ACC112 (cell line): Measurements from ENCODE around the gene JDP2.

Experiments
- H2AFZ ChIP-seq: fragments of 200-600 bp; sonication (generic); one replicate; pipeline ENCODE4 v1.6.0; 2017; ENCODE audit warnings: antibody characterized with exemption, low read length; ENCODE audit not compliant: unreplicated experiment
- H3K27ac ChIP-seq: fragments of 200-600 bp; sonication (generic); 2 replicates; pipeline ENCODE4 v1.5.1; 2014; ENCODE audit warnings: low read depth, mild to moderate bottlenecking, antibody characterized with exemption, low read length, moderate library complexity
- H3K27me3 ChIP-seq: fragments of 200-600 bp; sonication (generic); 2 replicates; pipeline ENCODE4 v1.6.1; 2014; ENCODE audit warnings: mild to moderate bottlenecking, antibody characterized with exemption, low read length, moderate library complexity, mixed read lengths; ENCODE audit not compliant: insufficient read depth
- H3K36me3 ChIP-seq: fragments of 200-600 bp; sonication (generic); 2 replicates; pipeline ENCODE4 v1.6.1; 2016; ENCODE audit warnings: mild to moderate bottlenecking, antibody characterized with exemption, low read length, moderate library complexity, mixed read lengths; ENCODE audit not compliant: insufficient read depth
- H3K4me1 ChIP-seq: fragments of 200-600 bp; sonication (generic); one replicate; pipeline ENCODE4 v1.6.1; 2016; ENCODE audit warnings: low read length, mixed read lengths; ENCODE audit not compliant: insufficient read depth, unreplicated experiment, control insufficient read depth
- H3K4me3 ChIP-seq: fragments of 200-600 bp; sonication (generic); 2 replicates; pipeline ENCODE4 v1.5.1; 2014; ENCODE audit warnings: mild to moderate bottlenecking, low read depth, low read length
- H3K79me2 ChIP-seq: fragments of 200-600 bp; sonication (generic); one replicate; pipeline ENCODE4 v1.6.0; 2016; ENCODE audit warnings: low read length; ENCODE audit not compliant: control insufficient read depth, unreplicated experiment, insufficient read depth

Gene JDP2

DNA sequence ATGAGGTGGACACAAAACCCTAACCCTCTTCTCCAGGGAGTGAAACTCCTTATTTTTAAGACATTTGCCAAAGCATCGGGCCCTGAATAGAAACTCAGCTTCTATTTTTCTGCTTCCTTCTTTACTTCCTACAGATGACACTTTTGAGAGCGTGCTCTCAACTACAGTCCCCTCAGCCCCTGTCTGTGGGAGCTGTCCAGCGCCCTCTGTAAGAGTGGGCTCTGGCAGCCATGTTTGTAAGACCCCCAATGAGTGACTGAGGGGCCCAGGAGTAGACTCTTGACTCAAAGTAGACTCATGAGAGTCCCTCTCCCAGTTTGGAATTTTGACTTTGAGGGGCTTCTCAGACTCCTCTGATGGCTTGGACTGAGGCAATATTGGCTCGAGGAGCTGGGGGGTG is 68.9 kb downstream of the JDP2 start:
- no peaks in the 10 kb centered on the region for H3K36me3 ChIP-seq
- no peak overlapping the region for H3K4me3 ChIP-seq
- no peak overlapping the region for H3K27ac ChIP-seq
- no peaks in the 10 kb centered on the region for H3K27me3 ChIP-seq
- H2AFZ ChIP-seq: no peak overlapping the region
- H3K4me1 ChIP-seq: peaks cover 9% of the 10 kb centered on the region
- no peaks in the 10 kb centered on the region for H3K79me2 ChIP-seq

DNA sequence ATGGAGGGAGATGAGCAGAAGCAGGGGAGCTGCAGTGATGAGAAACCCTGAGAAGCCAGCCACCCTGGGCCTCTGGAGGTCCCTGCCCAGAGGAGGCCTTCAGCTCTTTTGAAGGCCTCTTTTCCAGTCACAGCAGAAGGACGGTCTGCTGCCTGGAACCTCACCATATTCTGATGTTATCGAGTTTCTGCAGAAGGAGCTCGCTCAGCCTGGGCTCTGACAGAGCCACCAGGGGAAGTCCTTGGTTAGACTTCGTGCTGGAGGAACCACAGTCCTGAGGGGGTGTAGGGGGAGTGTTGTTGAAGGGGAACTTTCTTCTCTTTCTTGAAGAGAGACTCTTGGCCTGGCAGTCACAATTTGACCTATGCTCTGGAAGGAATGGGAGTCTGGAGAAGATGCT is 69.4 kb downstream of the JDP2 start:
- Histone ChIP-seq H3K79me2 (no peaks in the 10 kb centered on the region), H3K4me3 (no peak overlapping the region), H2AFZ (no peak overlapping the region), H3K4me1 (peaks cover 9% of the 10 kb centered on the region), H3K27me3 (no peaks in the 10 kb centered on the region), H3K27ac (no peak overlapping the region), H3K36me3 (no peaks in the 10 kb centered on the region)

DNA sequence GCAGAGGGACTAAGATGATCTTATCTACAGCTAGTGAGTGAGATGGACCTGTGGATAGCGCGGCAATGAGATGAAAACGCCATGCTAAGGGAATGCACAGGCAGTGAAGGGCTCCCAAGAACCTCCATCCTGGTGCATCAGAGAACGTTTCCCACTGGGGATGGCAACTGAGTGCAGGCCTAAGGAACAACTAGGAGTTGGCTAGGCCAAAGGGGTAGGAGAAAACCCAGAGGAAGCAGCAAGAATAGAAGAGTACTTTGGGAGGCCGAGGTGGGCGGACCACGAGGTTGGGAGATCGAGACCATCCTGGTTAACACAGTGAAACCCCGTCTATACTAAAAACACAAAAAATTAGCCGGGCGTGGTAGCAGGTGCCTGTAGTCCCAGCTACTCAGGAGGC is 69.9 kb downstream of the JDP2 start:
- no peak overlapping the region for H3K4me3 ChIP-seq
- H3K27ac ChIP-seq: no peak overlapping the region
- H2AFZ ChIP-seq: no peak overlapping the region
- no peaks in the 10 kb centered on the region for H3K79me2 ChIP-seq
- H3K36me3 ChIP-seq: no peaks in the 10 kb centered on the region
- H3K4me1 ChIP-seq: peaks cover 9% of the 10 kb centered on the region
- H3K27me3 ChIP-seq: no peaks in the 10 kb centered on the region

DNA sequence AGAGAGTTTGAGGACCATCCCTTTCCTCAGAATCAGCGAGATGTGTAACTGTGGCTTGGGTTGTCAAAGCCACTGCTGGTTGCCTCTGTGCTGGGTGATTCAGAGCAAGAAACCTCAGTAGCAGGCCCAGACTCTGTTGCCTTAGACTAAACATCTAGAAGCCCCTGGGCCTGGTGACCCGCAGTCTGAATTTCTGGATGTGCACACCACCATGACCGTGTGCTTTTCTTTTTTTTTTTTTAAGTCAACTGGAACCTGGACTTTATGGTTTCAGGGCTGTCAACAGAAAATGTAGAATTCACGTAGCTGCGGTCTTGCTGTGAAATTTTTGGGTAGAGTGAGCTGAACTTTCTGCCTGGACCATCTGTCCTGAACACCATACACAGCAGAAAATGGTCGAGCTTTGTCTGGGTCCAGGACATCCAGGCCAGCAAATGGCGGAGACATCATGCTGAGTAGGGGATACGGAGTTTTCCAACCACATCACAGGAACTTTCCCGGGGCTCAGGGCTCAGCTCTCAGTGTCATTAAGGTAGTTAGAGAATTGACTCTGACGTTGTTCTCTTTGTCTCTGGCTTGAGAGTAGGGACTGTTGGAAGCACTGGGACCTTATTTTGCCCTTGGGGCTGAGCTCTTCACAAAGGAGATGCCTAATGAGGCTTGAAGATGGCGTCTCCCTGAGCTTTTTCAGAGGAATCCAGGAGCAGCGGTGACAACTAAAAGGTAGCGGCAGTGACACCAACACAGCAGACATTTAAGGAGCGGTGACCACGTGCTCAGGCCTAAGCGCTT is 71.5 kb downstream of the JDP2 start:
- Histone ChIP-seq H3K27ac (no peak overlapping the region), H3K4me3 (no peak overlapping the region), H3K36me3 (no peaks in the 10 kb centered on the region), H3K27me3 (no peaks in the 10 kb centered on the region), H2AFZ (no peak overlapping the region), H3K4me1 (peaks cover 3% of the 10 kb centered on the region), H3K79me2 (no peaks in the 10 kb centered on the region)

DNA sequence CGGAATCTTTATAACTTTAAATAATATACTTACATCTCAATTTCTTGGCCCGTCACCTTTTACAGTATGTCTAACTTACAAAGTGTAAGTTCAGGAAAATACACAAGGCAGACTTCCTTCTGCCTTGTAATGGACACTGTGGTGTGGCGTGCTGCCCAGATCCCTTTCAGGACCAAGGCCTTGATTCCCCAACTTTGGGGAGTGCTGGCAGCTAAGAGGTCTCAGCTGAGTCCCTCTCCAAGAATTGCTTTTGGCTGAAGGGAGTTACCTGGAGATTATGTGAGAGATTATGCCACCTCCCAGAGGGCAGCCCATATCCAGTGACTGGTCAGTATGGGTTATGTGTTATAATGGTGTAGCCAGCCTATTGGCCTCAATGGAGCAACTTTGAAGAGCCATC is 73.3 kb downstream of the JDP2 start:
- Histone ChIP-seq H3K36me3 (no peaks in the 10 kb centered on the region), H3K27ac (no peak overlapping the region), H3K79me2 (no peaks in the 10 kb centered on the region), H3K4me3 (no peak overlapping the region), H3K27me3 (no peaks in the 10 kb centered on the region), H3K4me1 (no peaks in the 10 kb centered on the region), H2AFZ (no peak overlapping the region)

DNA sequence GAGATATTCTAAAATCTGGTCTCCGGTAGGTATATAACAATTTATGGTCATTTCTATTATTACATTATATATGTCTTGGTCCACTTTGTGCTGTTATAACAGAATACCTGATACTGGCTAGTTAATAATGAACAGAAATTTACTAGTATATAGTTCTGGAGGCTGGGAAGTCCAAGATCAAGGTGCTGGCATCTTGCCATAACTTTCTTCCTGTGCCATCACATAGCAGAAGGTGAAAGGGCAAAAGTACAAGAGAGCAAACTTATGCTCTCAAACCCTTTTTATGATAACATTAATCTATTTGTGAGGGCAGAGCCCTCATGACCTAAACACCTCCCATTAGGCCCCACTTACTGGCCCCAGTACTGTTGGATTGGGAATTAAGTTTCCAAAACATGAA is 76.6 kb downstream of the JDP2 start:
- Histone ChIP-seq H3K27ac (no peak overlapping the region), H2AFZ (no peak overlapping the region), H3K79me2 (no peaks in the 10 kb centered on the region), H3K27me3 (no peaks in the 10 kb centered on the region), H3K4me1 (no peaks in the 10 kb centered on the region), H3K36me3 (no peaks in the 10 kb centered on the region), H3K4me3 (no peak overlapping the region)

DNA sequence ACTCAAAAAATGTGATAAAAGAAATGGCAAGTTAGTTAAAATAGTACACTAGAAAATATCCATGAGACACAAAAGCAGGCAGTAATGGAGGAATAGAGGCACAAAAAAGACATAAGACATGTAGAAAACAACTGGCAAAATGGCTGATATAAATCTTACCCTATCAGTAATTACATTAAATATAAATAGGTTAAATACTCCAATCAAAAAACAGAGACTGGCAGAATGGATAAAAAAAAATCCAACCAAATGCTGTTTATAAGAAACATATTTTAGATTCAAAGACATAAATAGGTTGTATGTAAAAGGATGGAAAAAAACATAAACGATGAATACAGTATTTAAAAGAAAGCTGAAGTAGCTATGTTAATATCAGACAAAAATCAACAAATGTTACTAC is 79.1 kb downstream of the JDP2 start:
- no peaks in the 10 kb centered on the region for H3K4me1 ChIP-seq
- H3K27me3 ChIP-seq: no peaks in the 10 kb centered on the region
- no peak overlapping the region for H3K4me3 ChIP-seq
- H3K36me3 ChIP-seq: no peaks in the 10 kb centered on the region
- no peak overlapping the region for H2AFZ ChIP-seq
- H3K27ac ChIP-seq: no peak overlapping the region
- no peaks in the 10 kb centered on the region for H3K79me2 ChIP-seq

DNA sequence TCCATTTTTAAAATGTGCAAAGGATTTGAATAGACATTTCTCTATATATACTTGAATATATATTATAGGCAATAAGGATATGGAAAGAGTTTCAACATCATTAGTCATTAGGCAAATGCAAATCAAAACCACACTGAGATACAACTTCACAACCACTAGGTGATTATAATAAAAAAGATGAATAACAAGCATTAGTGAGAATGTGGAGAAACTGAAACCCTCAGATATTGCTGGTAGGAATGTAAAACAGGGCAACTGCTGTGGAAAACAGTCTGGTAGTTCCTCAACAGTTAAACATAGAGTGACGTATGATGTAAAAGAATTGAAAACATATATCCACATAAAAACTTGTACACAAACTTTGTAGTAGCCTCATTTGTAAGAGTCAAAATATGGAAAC is 82.7 kb downstream of the JDP2 start:
- Histone ChIP-seq H3K79me2 (no peaks in the 10 kb centered on the region), H3K27me3 (no peaks in the 10 kb centered on the region), H2AFZ (no peak overlapping the region)

DNA sequence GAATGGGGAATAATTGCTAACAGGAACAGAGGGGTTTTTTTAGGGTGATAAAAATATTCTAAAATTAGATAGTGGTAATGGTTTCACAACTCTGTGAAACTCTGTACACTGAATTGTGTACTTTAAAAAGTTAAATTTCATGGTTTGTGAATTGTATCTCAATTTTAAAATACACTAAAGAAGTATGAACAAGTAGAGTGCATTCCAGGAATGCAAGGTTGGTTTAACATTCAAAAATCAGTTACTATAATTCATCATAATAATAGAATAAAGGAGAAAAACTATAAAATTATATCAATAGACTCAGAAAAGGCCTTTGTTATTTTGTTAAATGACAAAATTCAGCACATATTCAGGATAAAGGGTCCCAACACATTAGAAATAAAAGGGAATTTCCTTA is 83.4 kb downstream of the JDP2 start:
- H3K27ac ChIP-seq: no peak overlapping the region
- H3K4me3 ChIP-seq: no peak overlapping the region
- no peaks in the 10 kb centered on the region for H3K36me3 ChIP-seq
- peaks cover 12% of the 10 kb centered on the region for H3K4me1 ChIP-seq
- H2AFZ ChIP-seq: no peak overlapping the region
- no peaks in the 10 kb centered on the region for H3K79me2 ChIP-seq
- H3K27me3 ChIP-seq: no peaks in the 10 kb centered on the region

More for the DNA sequence above, 82.7 kb downstream of the JDP2 start:
- no peaks in the 10 kb centered on the region for H3K36me3 ChIP-seq
- H3K4me1 ChIP-seq: peaks cover 6% of the 10 kb centered on the region
- no peak overlapping the region for H3K4me3 ChIP-seq
- no peak overlapping the region for H3K27ac ChIP-seq

DNA sequence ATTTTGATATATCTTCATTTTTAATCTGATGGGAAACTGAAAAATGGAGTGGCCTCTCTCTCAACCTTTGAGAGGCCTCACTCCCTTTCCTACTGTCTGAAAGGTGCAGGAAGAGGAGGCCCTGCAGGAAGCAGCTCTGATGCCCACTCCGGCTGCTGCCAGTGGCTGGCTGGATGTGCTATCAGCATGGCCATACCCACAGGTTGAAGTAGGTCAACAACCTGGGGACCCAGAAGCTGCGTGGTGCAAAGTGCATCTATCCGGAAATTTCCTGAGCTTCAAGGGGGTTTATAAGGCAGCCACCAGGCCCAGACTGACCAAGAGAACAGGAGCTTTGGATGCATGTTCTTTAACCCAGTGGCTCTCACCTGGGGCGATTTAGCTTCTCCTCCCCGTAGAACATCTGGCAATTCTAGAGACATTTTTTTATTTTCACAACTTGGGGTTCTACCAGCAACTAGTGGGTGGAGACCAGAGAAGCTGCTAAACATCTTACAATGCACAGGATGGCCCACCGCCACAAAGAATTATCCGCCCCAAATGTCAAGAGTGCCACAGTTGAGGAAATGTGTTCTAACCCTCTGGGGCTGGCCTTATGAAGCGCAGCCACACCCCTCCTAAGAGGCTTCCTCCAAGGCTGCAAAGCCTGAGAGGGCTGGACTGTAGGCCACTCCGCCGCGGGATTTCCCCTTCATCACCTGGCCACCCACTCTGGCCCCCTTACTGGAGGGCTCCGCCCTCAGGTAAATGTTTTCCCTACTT is 86.3 kb downstream of the JDP2 start:
- Histone ChIP-seq H3K27ac (no peak overlapping the region), H3K79me2 (no peaks in the 10 kb centered on the region), H3K36me3 (no peaks in the 10 kb centered on the region), H2AFZ (peak overlapping the region; percentile 98), H3K27me3 (no peaks in the 10 kb centered on the region), H3K4me1 (peaks cover 12% of the 10 kb centered on the region), H3K4me3 (no peak overlapping the region)
